NCI-H2196 (cell line): ENCODE data around the gene ALLC.
"Not testable (repeated sequence)": the region's sequence is repeated elsewhere in the genome, so short reads cannot be mapped to it uniquely, and the experiment has no call there.

ENCODE experiments used
- DNase-seq: peaks from one replicate; lab custom pipeline; 2025; ENCODE audit not compliant: unreplicated experiment; lab: John Stamatoyannopoulos, UW

ALLC gene

GRCh38 chr2:3654011-3654410, 4.0 kb upstream of the ALLC start:
- DNase-seq: peak; percentile 40

GRCh38 chr2:3654531-3655225, 3.3 kb upstream of the ALLC start:
- no peak for DNase-seq

- no peak for DNase-seq
Measured at GRCh38 chr2:3655871-3656761, 1.9 kb upstream of the ALLC start.

GRCh38 chr2:3656762-3657721, 958 bp upstream of the ALLC start:
- DNase-seq: no peak

GRCh38 chr2:3659447-3660432, 1.7 kb downstream of the ALLC start:
- DNase-seq: no peak

GRCh38 chr2:3660640-3661039, 2.6 kb downstream of the ALLC start:
- not testable (repeated sequence) for DNase-seq

GRCh38 chr2:3661149-3661660, 3.2 kb downstream of the ALLC start:
- no peak for DNase-seq

- no peak for DNase-seq
Measured at GRCh38 chr2:3662239-3662638, 4.2 kb downstream of the ALLC start.

GRCh38 chr2:3664118-3664517, 6.1 kb downstream of the ALLC start:
- DNase-seq: no peak

- no peak for DNase-seq
Measured at GRCh38 chr2:3664925-3665324, 6.9 kb downstream of the ALLC start.

- no peak for DNase-seq
Measured at GRCh38 chr2:3665886-3666612, 8.0 kb downstream of the ALLC start.

GRCh38 chr2:3666613-3666975, 8.6 kb downstream of the ALLC start:
- DNase-seq: no peak

- no peak for DNase-seq
Measured at GRCh38 chr2:3667151-3667631, 9.2 kb downstream of the ALLC start.

- DNase-seq: no peak
Measured at GRCh38 chr2:3669656-3670055, 11.7 kb downstream of the ALLC start.

- no peak for DNase-seq
Measured at GRCh38 chr2:3670376-3670775, 12.4 kb downstream of the ALLC start.

GRCh38 chr2:3670941-3671340, 12.9 kb downstream of the ALLC start:
- DNase-seq: no peak

GRCh38 chr2:3672861-3673678, 15.1 kb downstream of the ALLC start:
- no peak for DNase-seq
